Activated B cell treated with CpG ODN at 0.5 μM for 24 hours (primary cell): ENCODE results near the gene RBM15B. TPM values are rescaled to one million over a fixed set of nuclear protein-coding genes. Genes with fewer than 3 reads are reported as not detected.

Experiments
- ATAC-seq: fragments of 200-7000 bp; cut with Tn5 transposase; one replicate; pipeline ENCODE4 v1.10.0; 2021; ENCODE audit warnings: low read depth, mild to moderate bottlenecking, moderate library complexity
- CTCF ChIA-PET: fragments of 350-600 bp; sonication (Branson Sonifier 250); formaldehyde crosslinking; loops from one replicate; lab custom pipeline; 2021; ENCODE audit warnings: antibody characterized with exemption; lab: Charles Lee
- POLR2A ChIA-PET: fragments of 350-600 bp; sonication (Branson Sonifier 250); formaldehyde crosslinking; loops from one replicate; lab custom pipeline; 2021; ENCODE audit warnings: antibody characterized with exemption; lab: Charles Lee
- DNase-seq: peaks from one replicate; pipeline ENCODE4 v3.0.0; 2022
- H3K27ac Mint-ChIP-seq: one replicate; pipeline ENCODE4 v1.8.0; 2020; ENCODE audit warnings: mixed read lengths
- H3K27me3 Mint-ChIP-seq: one replicate; pipeline ENCODE4 v1.8.0; 2021; ENCODE audit warnings: mixed read lengths
- H3K36me3 Mint-ChIP-seq: one replicate; pipeline ENCODE4 v1.8.0; 2021; ENCODE audit warnings: low read depth, mixed read lengths
- H3K4me1 Mint-ChIP-seq: one replicate; pipeline ENCODE4 v1.8.0; 2021; ENCODE audit warnings: mixed read lengths
- H3K4me3 Mint-ChIP-seq: one replicate; pipeline ENCODE4 v1.8.0; 2020; ENCODE audit warnings: mild to moderate bottlenecking, mixed read lengths
- H3K9me3 Mint-ChIP-seq: one replicate; pipeline ENCODE4 v1.8.0; 2020; ENCODE audit warnings: mixed read lengths
- intact Hi-C: fragments of 100-400 bp; cut with micrococcal nuclease; formaldehyde crosslinking; loops from one replicate; pipeline ENCODE4 v1.15.1; 2024
- total RNA-seq: library from RNA; stranded (reverse); gene quantifications from 2 replicates; pipeline ENCODE4 v1.2.3, GENCODE V29; 2022
- TF ChIP-seq, protein P1 (sequence below): fragments of 200-600 bp; IDR thresholded peaks from one replicate; pipeline ENCODE4 v1.8.0; 2022; ENCODE audit warnings: antibody characterized with exemption, mild to moderate bottlenecking

The RBM15B gene
- total RNA-seq, 1 donor from 2014 or later = 28.9 TPM

DNA sequence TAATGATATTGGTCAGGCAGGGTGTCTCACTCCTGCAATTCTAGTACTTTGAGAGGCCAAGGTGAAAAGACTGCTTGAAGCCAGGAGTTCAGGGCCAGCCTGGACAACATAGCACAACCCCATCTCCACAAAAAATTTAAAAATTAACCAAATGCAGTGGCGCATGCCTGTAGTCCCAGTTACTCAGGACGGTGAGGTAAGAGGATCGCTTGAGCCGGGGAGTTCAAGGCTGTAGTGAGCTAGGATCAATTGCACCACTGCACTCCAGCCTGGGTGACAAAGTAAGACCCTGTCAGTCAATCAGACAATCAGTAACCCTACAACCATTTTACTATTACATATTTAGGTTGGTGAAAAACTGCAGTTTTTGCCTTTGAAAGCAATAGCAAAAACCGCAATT lies 43.0 kb downstream of the RBM15B start:
- Mint-ChIP-seq H3K4me3 (no peak overlapping the region), H3K27ac (no peak overlapping the region), H3K36me3 (peaks cover 71% of the 10 kb centered on the region), H3K4me1 (no peaks in the 10 kb centered on the region), H3K9me3 (no peaks in the 10 kb centered on the region), H3K27me3 (no peaks in the 10 kb centered on the region)
- ChIA-PET CTCF (interaction anchor here (0.9 to 3.3 kb wide), 11 partner anchors 10 to 818 kb away, joined by 3 to 16 read pairs (median 4); no protein-coding TSS in a partner anchor), POLR2A (no interaction called here)
- DNase-seq (no peak), ATAC-seq (no peak)
- intact Hi-C loops = loop anchor here (1.0 to 2.0 kb wide), 2 partner anchors 249 to 818 kb away; no protein-coding TSS in a partner anchor
- TF ChIP-seq, protein P1, sequence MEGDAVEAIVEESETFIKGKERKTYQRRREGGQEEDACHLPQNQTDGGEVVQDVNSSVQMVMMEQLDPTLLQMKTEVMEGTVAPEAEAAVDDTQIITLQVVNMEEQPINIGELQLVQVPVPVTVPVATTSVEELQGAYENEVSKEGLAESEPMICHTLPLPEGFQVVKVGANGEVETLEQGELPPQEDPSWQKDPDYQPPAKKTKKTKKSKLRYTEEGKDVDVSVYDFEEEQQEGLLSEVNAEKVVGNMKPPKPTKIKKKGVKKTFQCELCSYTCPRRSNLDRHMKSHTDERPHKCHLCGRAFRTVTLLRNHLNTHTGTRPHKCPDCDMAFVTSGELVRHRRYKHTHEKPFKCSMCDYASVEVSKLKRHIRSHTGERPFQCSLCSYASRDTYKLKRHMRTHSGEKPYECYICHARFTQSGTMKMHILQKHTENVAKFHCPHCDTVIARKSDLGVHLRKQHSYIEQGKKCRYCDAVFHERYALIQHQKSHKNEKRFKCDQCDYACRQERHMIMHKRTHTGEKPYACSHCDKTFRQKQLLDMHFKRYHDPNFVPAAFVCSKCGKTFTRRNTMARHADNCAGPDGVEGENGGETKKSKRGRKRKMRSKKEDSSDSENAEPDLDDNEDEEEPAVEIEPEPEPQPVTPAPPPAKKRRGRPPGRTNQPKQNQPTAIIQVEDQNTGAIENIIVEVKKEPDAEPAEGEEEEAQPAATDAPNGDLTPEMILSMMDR = no peak

DNA sequence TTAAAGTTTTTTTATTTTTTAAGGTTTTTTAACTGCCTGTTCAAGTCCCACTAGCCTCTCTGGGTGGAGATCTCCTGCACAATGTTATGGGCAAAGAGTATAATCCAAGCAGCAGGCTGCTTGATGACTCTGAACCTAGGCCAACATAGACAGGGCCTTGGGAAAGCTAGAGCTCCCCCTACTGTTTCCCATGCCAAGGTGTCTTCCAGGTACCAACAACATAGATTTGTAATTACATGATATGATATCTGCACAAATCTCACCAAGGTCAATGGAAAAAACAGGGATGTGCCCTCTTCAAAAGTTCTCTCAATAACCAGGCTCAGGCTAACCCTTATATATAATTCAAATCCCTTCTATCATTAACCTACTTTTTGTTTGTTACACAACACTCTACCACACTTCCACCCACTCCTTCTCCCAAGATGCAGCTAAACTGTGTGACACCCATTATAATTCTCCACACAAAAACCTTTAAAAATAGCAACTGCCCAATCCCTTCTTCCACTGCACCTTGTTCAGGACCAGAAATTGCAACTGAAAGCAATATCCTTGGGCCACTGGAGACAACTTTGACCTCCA lies 43.8 kb downstream of the RBM15B start:
- Mint-ChIP-seq H3K4me3 (no peak overlapping the region), H3K27ac (no peak overlapping the region), H3K9me3 (no peaks in the 10 kb centered on the region), H3K36me3 (peaks cover 67% of the 10 kb centered on the region), H3K4me1 (no peaks in the 10 kb centered on the region), H3K27me3 (no peaks in the 10 kb centered on the region)
- intact Hi-C loops = loop anchor here (1.0 to 2.0 kb wide), 2 partner anchors 248 to 819 kb away; no protein-coding TSS in a partner anchor
- peak; percentile 66 for ATAC-seq
- TF ChIP-seq, protein P1 = no peak
- POLR2A ChIA-PET = no interaction called here
- CTCF ChIA-PET = interaction anchor here (0.9 to 3.3 kb wide), 13 partner anchors 9 to 819 kb away, joined by 3 to 16 read pairs (median 4); no protein-coding TSS in a partner anchor
- no peak for DNase-seq

DNA sequence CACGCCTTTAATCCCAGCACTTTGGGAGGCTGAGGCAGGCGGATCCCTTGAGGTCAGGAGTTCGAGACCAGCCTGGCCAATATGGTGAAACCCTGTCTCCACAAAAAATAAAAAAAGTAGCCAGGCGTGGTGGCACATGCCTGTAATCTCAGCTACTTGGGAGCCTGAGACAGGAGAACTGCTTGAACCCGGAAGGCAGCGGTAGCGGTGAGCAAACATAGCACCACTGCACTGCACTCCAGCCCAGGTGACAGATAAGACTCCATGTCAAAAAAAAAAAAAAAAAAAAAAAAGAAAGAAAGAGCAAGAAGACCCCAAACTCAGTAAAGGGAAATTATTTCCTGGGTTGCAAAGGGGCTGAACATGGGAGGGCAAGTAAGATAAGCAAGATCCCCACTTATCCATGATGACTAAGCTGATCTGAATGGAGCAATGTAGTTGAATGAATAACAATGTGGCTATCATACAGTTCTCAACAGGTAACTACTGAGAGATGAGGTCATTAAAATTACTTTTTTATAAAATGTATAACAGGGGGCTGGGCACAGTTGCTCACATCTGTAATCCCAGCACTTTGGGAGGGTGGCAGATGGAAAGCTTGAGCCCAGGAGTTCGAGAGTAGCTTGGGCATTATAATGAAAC lies 46.0 kb downstream of the RBM15B start:
- no peaks in the 10 kb centered on the region for H3K9me3 Mint-ChIP-seq
- peaks cover 67% of the 10 kb centered on the region for H3K36me3 Mint-ChIP-seq
- H3K27me3 Mint-ChIP-seq = no peaks in the 10 kb centered on the region
- TF ChIP-seq, protein P1 = no peak
- ChIA-PET CTCF (interaction anchor here (0.5 kb wide), 1 partner anchor 1338 kb away, joined by 3 read pairs; no protein-coding TSS in a partner anchor), POLR2A (no interaction called here)
- no peaks in the 10 kb centered on the region for H3K4me1 Mint-ChIP-seq
- intact Hi-C loops = no loop called here
- H3K27ac Mint-ChIP-seq = no peak overlapping the region
- H3K4me3 Mint-ChIP-seq = no peak overlapping the region
- no peak for DNase-seq
- ATAC-seq = no peak

DNA sequence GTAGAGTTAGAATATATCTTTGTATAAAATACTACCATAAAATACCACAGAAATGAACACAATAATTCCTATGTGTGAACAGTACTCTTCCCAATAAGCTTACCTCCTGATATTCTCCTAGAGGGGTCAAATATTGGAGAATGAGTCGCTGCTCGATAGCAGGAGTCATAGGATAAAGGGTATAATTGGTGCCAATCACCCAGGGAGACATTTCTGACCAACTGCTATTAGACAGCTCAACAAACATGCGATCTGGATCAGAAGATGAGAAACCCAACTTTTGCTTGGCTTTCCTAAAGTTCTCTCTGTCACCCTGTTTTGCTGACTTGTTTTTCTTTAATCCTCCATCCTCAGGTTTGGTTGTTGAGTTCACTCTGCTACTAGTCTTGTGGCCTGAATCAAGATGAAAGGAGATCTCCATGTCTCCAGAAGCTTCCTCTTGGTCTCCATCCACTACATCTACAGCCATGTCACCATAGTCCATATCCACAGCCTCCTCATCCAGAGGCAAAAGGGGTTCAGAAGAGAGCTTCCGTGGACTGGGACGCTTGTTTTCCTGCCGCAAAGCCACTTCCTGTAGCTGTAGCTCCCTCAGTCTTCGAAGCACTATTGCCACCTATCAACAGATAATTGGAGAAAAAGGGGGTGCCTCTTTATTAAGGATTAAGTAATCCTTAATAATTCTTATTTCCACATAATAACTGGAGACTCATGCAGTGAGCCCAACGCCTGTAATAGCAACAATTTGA lies 50.4 kb downstream of the RBM15B start:
- intact Hi-C loops = no loop called here
- H3K4me1 Mint-ChIP-seq = no peaks in the 10 kb centered on the region
- H3K4me3 Mint-ChIP-seq = no peak overlapping the region
- CTCF ChIA-PET = interaction anchor here (0.9 kb wide), 1 partner anchor 826 kb away, joined by 3 read pairs; no protein-coding TSS in a partner anchor
- DNase-seq (no peak), ATAC-seq (no peak)
- no peak overlapping the region for H3K27ac Mint-ChIP-seq
- H3K9me3 Mint-ChIP-seq = no peaks in the 10 kb centered on the region
- no peaks in the 10 kb centered on the region for H3K27me3 Mint-ChIP-seq
- TF ChIP-seq, protein P1 = no peak
- H3K36me3 Mint-ChIP-seq = peaks cover 48% of the 10 kb centered on the region
- POLR2A ChIA-PET = interaction anchor here (0.8 kb wide), 1 partner anchor 11 kb away, joined by 3 read pairs; no protein-coding TSS in a partner anchor
